PC-3 (cell line): ENCODE data around the gene ACTG2. TPM values are rescaled to one million over a fixed set of nuclear protein-coding genes. Genes with fewer than 3 reads are reported as not detected.

ENCODE experiments used
- ATAC-seq: fragments of 200-7000 bp; cut with Tn5 transposase; 2 replicates; pipeline ENCODE4 v1.9.1; 2020; ENCODE audit warnings: mild to moderate bottlenecking, moderate library complexity
- BruUV-seq: library from RNA; stranded (reverse); fragments of 400-500 nt; replicated peaks from 2 replicates; lab custom pipeline; 2021; lab: Mats Ljungman, UMichigan
- CTCF ChIA-PET: fragments of 300-600 bp; sonication (Branson Sonifier 250); formaldehyde crosslinking; loops from one replicate; lab custom pipeline; 2022; ENCODE audit warnings: antibody characterized with exemption; lab: Charles Lee
- POLR2A ChIA-PET: fragments of 300-600 bp; sonication (Branson Sonifier 250); formaldehyde crosslinking; loops from one replicate; lab custom pipeline; 2022; ENCODE audit warnings: antibody characterized with exemption; ENCODE audit not compliant: unreplicated experiment; lab: Charles Lee
- DNase-seq: peaks from one replicate; pipeline ENCODE4 v3.0.0-alpha.2; 2015
- H2AFZ ChIP-seq: fragments of 300-600 bp; sonication (generic); 2 replicates; pipeline ENCODE4 v1.6.0; 2016; ENCODE audit warnings: antibody characterized with exemption, low read length
- H3F3A ChIP-seq: fragments of 300-600 bp; sonication (generic); one replicate; pipeline ENCODE4 v1.6.0; 2017; ENCODE audit warnings: antibody characterized with exemption, low read length, control low read depth, mild to moderate bottlenecking; ENCODE audit not compliant: unreplicated experiment
- H3K27ac ChIP-seq: fragments of 300-600 bp; sonication (generic); 2 replicates; pipeline ENCODE4 v1.5.1; 2016; ENCODE audit warnings: mild to moderate bottlenecking, low read length
- H3K27me3 ChIP-seq: fragments of 300-600 bp; sonication (generic); 2 replicates; pipeline ENCODE4 v1.6.1; 2016; ENCODE audit warnings: low read length, mixed read lengths
- H3K36me3 ChIP-seq: fragments of 300-600 bp; sonication (generic); 2 replicates; pipeline ENCODE4 v1.6.1; 2016; ENCODE audit warnings: low read depth, mixed run types, low read length, mixed read lengths
- H3K4me1 ChIP-seq: fragments of 300-600 bp; sonication (generic); 2 replicates; pipeline ENCODE4 v1.5.1; 2016; ENCODE audit warnings: low read length; ENCODE audit not compliant: insufficient read depth
- H3K4me2 ChIP-seq: fragments of 300-600 bp; sonication (generic); 2 replicates; pipeline ENCODE4 v1.6.0; 2016; ENCODE audit warnings: low read length
- H3K4me3 ChIP-seq: fragments of 300-600 bp; sonication (generic); 2 replicates; pipeline ENCODE4 v1.5.1; 2016; ENCODE audit warnings: mild to moderate bottlenecking, low read length, mixed read lengths
- H3K79me2 ChIP-seq: fragments of 300-600 bp; sonication (generic); 2 replicates; pipeline ENCODE4 v1.6.1; 2017; ENCODE audit warnings: low read length, mixed read lengths
- H3K9ac ChIP-seq: fragments of 300-600 bp; sonication (generic); 2 replicates; pipeline ENCODE4 v1.6.0; 2016; ENCODE audit warnings: mild to moderate bottlenecking, low read length
- H3K9me2 ChIP-seq: fragments of 300-600 bp; sonication (generic); replicated peaks from 2 replicates; pipeline ENCODE4 v1.6.1; 2016; ENCODE audit warnings: mixed run types, low read length, mixed read lengths
- H3K9me3 ChIP-seq: fragments of 300-600 bp; sonication (generic); 2 replicates; pipeline ENCODE4 v1.6.1; 2016; ENCODE audit warnings: low read length, mixed read lengths
- H4K20me1 ChIP-seq: fragments of 300-600 bp; sonication (generic); 2 replicates; pipeline ENCODE4 v1.6.1; 2016; ENCODE audit warnings: low read length, mixed read lengths
- CTCF ChIP-seq: fragments of 300-600 bp; sonication (generic); conservative IDR thresholded peaks from 2 replicates; pipeline ENCODE4 v1.5.1; 2017; ENCODE audit warnings: antibody characterized with exemption, low read depth, mild to moderate bottlenecking, low read length
- EZH2 ChIP-seq: fragments of 300-600 bp; sonication (generic); IDR thresholded peaks from one replicate; pipeline ENCODE4 v1.6.1; 2017; ENCODE audit warnings: antibody characterized with exemption, mild to moderate bottlenecking, low read length; ENCODE audit not compliant: unreplicated experiment
- EZH2phosphoT487 ChIP-seq: fragments of 300-600 bp; sonication (generic); IDR thresholded peaks from 2 replicates; pipeline ENCODE4 v1.6.1; 2018; ENCODE audit warnings: mild to moderate bottlenecking, antibody characterized with exemption, low read length, borderline replicate concordance
- intact Hi-C: fragments of 100-400 bp; cut with micrococcal nuclease; formaldehyde crosslinking; loops from 2 replicates; pipeline ENCODE4 v1.9.0; 2023
- total RNA-seq: library from RNA; depleted of rRNA; stranded (reverse); fragments of >200 nt; gene quantifications from 2 replicates; pipeline ENCODE4 v1.2.3, GENCODE V29; 2014

ACTG2 gene
- total RNA-seq, 1 experiment from 2014 or later: 3.8 TPM

DNA sequence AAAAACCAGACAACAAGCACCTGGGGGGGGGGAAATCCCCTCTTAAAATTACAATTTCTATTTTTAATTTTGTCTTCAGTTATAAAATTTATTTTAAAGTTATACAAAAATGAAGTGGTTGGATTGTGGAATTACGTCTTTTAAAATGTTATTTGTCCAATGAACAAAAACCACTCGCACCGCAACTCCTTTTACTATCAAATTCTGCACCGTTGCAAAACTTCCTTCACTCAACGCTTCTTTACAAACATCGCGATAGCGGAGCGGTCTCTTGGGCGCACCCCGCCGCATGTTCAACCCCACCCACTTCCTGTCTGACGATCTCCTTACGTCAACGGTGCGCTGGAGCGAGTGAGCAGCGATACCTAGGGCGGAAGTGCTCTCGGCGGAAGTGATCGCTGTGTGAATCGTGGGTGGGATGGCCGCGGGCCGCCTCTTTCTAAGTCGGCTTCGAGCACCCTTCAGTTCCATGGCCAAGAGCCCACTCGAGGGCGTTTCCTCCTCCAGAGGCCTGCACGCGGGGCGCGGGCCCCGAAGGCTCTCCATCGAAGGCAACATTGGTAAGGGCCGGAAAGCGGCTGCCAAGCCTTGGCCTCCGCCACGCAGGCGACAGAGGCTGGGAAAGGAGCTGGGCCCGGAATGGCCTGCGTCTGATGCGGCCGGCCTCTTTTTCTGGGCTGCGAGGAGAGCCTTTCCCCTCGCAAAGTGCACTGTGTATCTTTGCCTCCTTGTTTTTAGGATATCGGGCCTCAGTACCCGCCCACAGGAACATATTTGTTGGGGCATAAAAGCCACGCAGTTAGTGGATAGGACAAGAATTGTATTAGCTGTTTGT, 33.9 kb downstream of the ACTG2 start, which contains the start of gene DGUOK:
TSS of gene DGUOK (plus strand) at position 388 of the 835 bp plus-strand sequence. CDS start at position 419, 31 bp downstream.
- intact Hi-C loops: loop anchor here (2.0 kb wide), 1 partner anchor 98 kb away; the partner anchor contains the start of gene STAMBP
- Histone ChIP-seq H3K27ac (peak within 1 kb of the TSS; percentile 78), H2AFZ (peak within 1 kb of the TSS; percentile 79), H3K9ac (peak within 1 kb of the TSS; percentile 97), H3K4me1 (peaks cover 40% of the 10 kb centered on the region), H3K9me3 (no peaks in the 10 kb centered on the region), H3F3A (no peaks in the 10 kb centered on the region), H3K27me3 (no peaks in the 10 kb centered on the region), H3K4me2 (peak within 1 kb of the TSS; percentile 89), H3K9me2 (no peaks in the 10 kb centered on the region), H3K79me2 (peaks cover 48% of the 10 kb centered on the region), H4K20me1 (no peaks in the 10 kb centered on the region), H3K4me3 (peak within 1 kb of the TSS; percentile 75), H3K36me3 (no peaks in the 10 kb centered on the region)
- ATAC-seq (peak; percentile 99), DNase-seq (peak; percentile 99)
- TSS peak; percentile 79 for BruUV-seq
- POLR2A ChIA-PET: interaction anchor here (0.6 kb wide), 2 partner anchors 14 to 57 kb away, joined by 3 read pairs; no protein-coding TSS in a partner anchor
- no peak for TF ChIP-seq EZH2phosphoT487
- TF ChIP-seq EZH2: no peak
- no peak for TF ChIP-seq CTCF
- CTCF ChIA-PET: no interaction called here

DNA sequence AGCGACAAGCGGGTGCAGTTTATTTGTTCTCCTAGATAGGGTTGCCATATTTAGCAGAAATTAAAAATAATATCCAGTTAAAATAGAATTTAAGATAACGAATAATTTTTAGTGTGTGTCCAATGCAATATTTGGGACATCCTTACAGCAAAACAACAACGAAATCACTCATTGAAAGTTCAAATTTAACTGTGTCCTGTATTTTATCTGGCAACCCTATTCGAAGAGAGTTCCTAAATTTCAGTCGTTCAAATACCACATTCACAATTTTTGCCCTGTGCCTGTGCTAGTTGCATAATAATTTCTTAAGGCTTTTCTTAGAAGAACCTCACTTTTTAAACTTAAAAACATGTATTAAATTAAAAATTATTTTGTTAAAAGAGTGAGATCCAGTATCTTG, 34.5 kb downstream of the ACTG2 start:
- Histone ChIP-seq H3F3A (no peaks in the 10 kb centered on the region), H3K9me3 (no peaks in the 10 kb centered on the region), H3K27me3 (no peaks in the 10 kb centered on the region), H2AFZ (peak overlapping the region; percentile 79), H3K9me2 (no peaks in the 10 kb centered on the region), H3K36me3 (no peaks in the 10 kb centered on the region), H3K9ac (peak overlapping the region; percentile 97), H3K4me2 (peak overlapping the region; percentile 89), H3K4me1 (peaks cover 43% of the 10 kb centered on the region), H4K20me1 (no peaks in the 10 kb centered on the region), H3K27ac (peak overlapping the region; percentile 78), H3K79me2 (peaks cover 54% of the 10 kb centered on the region), H3K4me3 (peak overlapping the region; percentile 75)
- ATAC-seq (no peak), DNase-seq (no peak)
- CTCF ChIA-PET: no interaction called here
- no peak for TF ChIP-seq EZH2phosphoT487
- TF ChIP-seq EZH2: no peak
- no peak for TF ChIP-seq CTCF
- intact Hi-C loops: loop anchor here (2.0 kb wide), 1 partner anchor 99 kb away; the partner anchor contains the start of gene STAMBP
- BruUV-seq: no TSS peak
- POLR2A ChIA-PET: interaction anchor here (0.6 kb wide), 2 partner anchors 14 to 57 kb away, joined by 3 read pairs; no protein-coding TSS in a partner anchor

DNA sequence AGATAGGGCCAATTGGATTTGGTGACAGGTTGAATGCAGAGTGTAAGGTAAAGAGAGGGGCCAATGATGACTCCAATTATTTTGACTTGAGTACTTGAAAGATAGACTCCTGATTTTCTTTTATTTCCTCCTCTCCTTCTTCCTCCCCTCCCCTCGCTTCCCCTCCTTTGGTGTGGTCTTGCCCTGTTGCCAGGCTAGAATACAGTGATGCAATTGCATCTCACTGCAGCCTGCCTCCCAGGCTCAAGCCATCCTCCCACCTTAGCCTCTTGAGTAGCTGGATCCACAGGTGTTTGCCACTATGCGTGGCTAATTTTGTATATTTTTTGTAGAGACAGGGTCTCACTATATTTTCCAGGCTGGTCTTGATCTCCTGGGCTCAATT, 36.1 kb downstream of the ACTG2 start:
- Histone ChIP-seq H3K4me2 (peak overlapping the region; percentile 52), H3K36me3 (no peaks in the 10 kb centered on the region), H2AFZ (no peak overlapping the region), H3K27me3 (no peaks in the 10 kb centered on the region), H3K79me2 (peaks cover 70% of the 10 kb centered on the region), H4K20me1 (no peaks in the 10 kb centered on the region), H3K9me3 (no peaks in the 10 kb centered on the region), H3F3A (no peaks in the 10 kb centered on the region), H3K4me3 (no peak overlapping the region), H3K9me2 (no peaks in the 10 kb centered on the region), H3K4me1 (peaks cover 39% of the 10 kb centered on the region), H3K27ac (no peak overlapping the region), H3K9ac (no peak overlapping the region)
- no peak for TF ChIP-seq EZH2phosphoT487
- no peak for TF ChIP-seq CTCF
- no peak for TF ChIP-seq EZH2
- intact Hi-C loops: no loop called here
- CTCF ChIA-PET: no interaction called here
- no peak for DNase-seq
- POLR2A ChIA-PET: no interaction called here
- BruUV-seq: no TSS peak
- ATAC-seq: no peak
